CD14-positive monocyte (primary cell): ENCODE measurements around the gene ACYP2. TPM values are rescaled to one million over a fixed set of nuclear protein-coding genes. Genes with fewer than 3 reads are reported as not detected.

Experiments
- DNase-seq, 3 donors: peaks; one replicate each; pipeline ENCODE4 v3.0.0-alpha.2; 2011 to 2022
- H2AFZ ChIP-seq: 2 replicates; pipeline ENCODE4 v1.6.0; 2012; ENCODE audit warnings: mild to moderate bottlenecking, low read depth, low read length, inconsistent platforms; ENCODE audit not compliant: insufficient read depth, poor library complexity, severe bottlenecking
- H3K27ac ChIP-seq, 2 donors: 1 replicate in 1 of 2; 2 replicates in 1 of 2; pipeline ENCODE4 v1.5.1; 2012 to 2013; ENCODE audit warnings: low read length in 2 of 2, control low read depth in 1 of 2, inconsistent platforms in 1 of 2, low read depth in 1 of 2, mild to moderate bottlenecking in 1 of 2
- H3K27me3 ChIP-seq, 2 donors: one replicate each; pipeline versions ENCODE4 v1.6.0 to v1.6.1; 2011 to 2013; ENCODE audit warnings: low read length in 2 of 2; ENCODE audit not compliant: control insufficient read depth in 2 of 2, insufficient read depth in 2 of 2
- H3K36me3 ChIP-seq, 2 donors: replicated peaks in 1 of 2; 1 replicate in 1 of 2; 2 replicates in 1 of 2; pipeline versions ENCODE4 v1.5.1 to v1.6.1; 2012 to 2013; ENCODE audit warnings: low read length in 2 of 2, control low read depth in 1 of 2, inconsistent platforms in 1 of 2, mild to moderate bottlenecking in 1 of 2; ENCODE audit not compliant: insufficient read depth in 2 of 2, control insufficient read depth in 1 of 2
- H3K4me1 ChIP-seq, 2 donors: 1 replicate in 1 of 2; 2 replicates in 1 of 2; pipeline versions ENCODE4 v1.5.1 to v1.6.1; 2012 to 2013; ENCODE audit warnings: low read length in 2 of 2, control low read depth in 1 of 2, inconsistent platforms in 1 of 2, mild to moderate bottlenecking in 1 of 2, moderate library complexity in 1 of 2; ENCODE audit not compliant: insufficient read depth in 2 of 2, control insufficient read depth in 1 of 2
- H3K4me2 ChIP-seq: replicated peaks from 2 replicates; pipeline ENCODE3; 2012; ENCODE audit warnings: low read length, moderate library complexity, mild to moderate bottlenecking; ENCODE audit not compliant: poor library complexity, severe bottlenecking; ENCODE audit errors: extremely low read depth
- H3K4me3 ChIP-seq, 3 experiments: fragments of 200-600 bp in 1 of 3; sonication (generic) in 1 of 3; replicated peaks in 1 of 3; 1 replicate in 2 of 3; 2 replicates in 1 of 3; pipeline ENCODE4 v1.5.1; 2011 to 2013; ENCODE audit warnings: low read length in 3 of 3, mild to moderate bottlenecking in 3 of 3, control low read depth in 2 of 3, low read depth in 2 of 3, inconsistent platforms in 1 of 3, moderate library complexity in 1 of 3
- H3K79me2 ChIP-seq: 2 replicates; pipeline ENCODE4 v1.6.0; 2012; ENCODE audit warnings: mild to moderate bottlenecking, control low read depth, inconsistent platforms, low read length, moderate library complexity; ENCODE audit not compliant: insufficient read depth
- H3K9ac ChIP-seq: 2 replicates; pipeline ENCODE4 v1.6.0; 2017; ENCODE audit warnings: low read length, mild to moderate bottlenecking; ENCODE audit not compliant: insufficient read depth, poor library complexity, severe bottlenecking
- H3K9me3 ChIP-seq, 2 donors: replicated peaks in 1 of 2; 1 replicate in 1 of 2; 2 replicates in 1 of 2; pipeline versions ENCODE4 v1.5.1 to v1.6.1; 2012 to 2013; ENCODE audit warnings: low read length in 2 of 2, control low read depth in 1 of 2; ENCODE audit not compliant: control insufficient read depth in 1 of 2, insufficient read depth in 1 of 2
- H4K20me1 ChIP-seq: 2 replicates; pipeline ENCODE4 v1.6.0; 2012; ENCODE audit warnings: mild to moderate bottlenecking, low read length, control low read depth, moderate library complexity; ENCODE audit not compliant: insufficient read depth
- H3K27ac Mint-ChIP-seq, 7 donors: one replicate each; pipeline ENCODE4 v1.8.0; 2020; ENCODE audit warnings: mild to moderate bottlenecking in 7 of 7, mixed read lengths in 7 of 7, moderate library complexity in 6 of 7, inconsistent platforms in 2 of 7
- H3K27me3 Mint-ChIP-seq, 3 donors: one replicate each; pipeline ENCODE4 v1.8.0; 2021 to 2022; ENCODE audit warnings: low read depth in 3 of 3, mild to moderate bottlenecking in 3 of 3, mixed read lengths in 3 of 3, moderate library complexity in 3 of 3, inconsistent platforms in 1 of 3
- H3K36me3 Mint-ChIP-seq, 2 donors: one replicate each; pipeline ENCODE4 v1.8.0; 2020; ENCODE audit warnings: mixed read lengths in 2 of 2, inconsistent platforms in 1 of 2, mild to moderate bottlenecking in 1 of 2
- H3K4me1 Mint-ChIP-seq: one replicate; pipeline ENCODE4 v1.8.0; 2020; ENCODE audit warnings: mild to moderate bottlenecking, mixed read lengths
- H3K4me3 Mint-ChIP-seq, 2 donors: one replicate each; pipeline ENCODE4 v1.8.0; 2020; ENCODE audit warnings: mild to moderate bottlenecking in 2 of 2, mixed read lengths in 2 of 2, moderate library complexity in 1 of 2
- H3K9me3 Mint-ChIP-seq, 7 donors: one replicate each; pipeline ENCODE4 v1.8.0; 2020 to 2022; ENCODE audit warnings: mixed read lengths in 7 of 7, mild to moderate bottlenecking in 6 of 7, moderate library complexity in 6 of 7, inconsistent platforms in 2 of 7
- CTCF ChIP-seq: fragments of 200-600 bp; IDR thresholded peaks from one replicate; pipeline ENCODE4 v1.8.0; 2022; ENCODE audit warnings: antibody characterized with exemption, mild to moderate bottlenecking
- WGBS: methylation state at CpG from one replicate; pipeline ENCODE4 v1.1.5; 2013; ENCODE audit warnings: missing lambda C conversion rate; ENCODE audit not compliant: insufficient coverage; 5-methylcytosine and 5-hydroxymethylcytosine counted together
- intact Hi-C, 2 donors: fragments of 100-400 bp; cut with micrococcal nuclease; formaldehyde crosslinking; loops; one replicate each; pipeline versions ENCODE4 v1.15.0 to v1.15.1; 2023
- polyA plus RNA-seq, 3 donors: library from polyadenylated mRNA; depleted of rRNA in 1 of 3; unstranded in 2 of 3; stranded (reverse) in 1 of 3; fragments of 300-500 nt in 2 of 3; fragments of >200 nt in 1 of 3; fragmentation: Illumina TruSeq in 2 of 3; gene quantifications; 1 replicate in 2 of 3; 2 replicates in 1 of 3; pipeline ENCODE4 v1.2.3, GENCODE V29; 2012 to 2021

The ACYP2 gene
- polyA plus RNA-seq, 3 donors: 6.2 to 10.8 (median 10.3) TPM

DNA sequence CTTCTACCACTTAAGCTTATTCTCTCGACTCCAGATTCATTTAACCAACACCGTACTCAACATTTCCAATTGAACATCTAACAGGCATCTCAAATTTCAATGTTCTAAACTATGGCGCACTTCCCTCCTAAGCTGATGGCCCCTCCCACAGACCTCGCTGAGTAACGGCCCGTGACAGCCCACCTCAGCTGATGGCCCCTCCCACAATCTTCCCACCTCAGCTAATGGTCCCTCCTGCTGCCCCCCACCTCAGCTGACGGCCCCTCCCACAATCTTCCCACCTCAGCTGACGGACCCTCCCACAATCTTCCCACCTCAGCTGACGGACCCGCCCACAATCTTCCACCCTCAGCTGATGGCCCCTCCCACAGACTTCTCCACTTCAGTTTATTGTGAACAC is 197.7 kb downstream of the ACYP2 start:
- no peak overlapping the region for H3K9ac ChIP-seq
- H3K79me2 ChIP-seq: no peaks in the 10 kb centered on the region
- H3K4me3 Mint-ChIP-seq: no peak overlapping the region
- 99% methylated on average over 6 of the region's 10 CpGs for WGBS
- H4K20me1 ChIP-seq: no peaks in the 10 kb centered on the region
- no peak overlapping the region for H2AFZ ChIP-seq
- H3K27ac ChIP-seq: no peak overlapping the region
- H3K27me3 ChIP-seq: no peaks in the 10 kb centered on the region
- intact Hi-C loops: no loop called here
- no peaks in the 10 kb centered on the region for H3K4me1 Mint-ChIP-seq
- H3K27ac Mint-ChIP-seq: no peak overlapping the region
- no peaks in the 10 kb centered on the region for H3K27me3 Mint-ChIP-seq
- no peaks in the 10 kb centered on the region for H3K36me3 Mint-ChIP-seq
- no peak overlapping the region for H3K4me2 ChIP-seq
- no peaks in the 10 kb centered on the region for H3K9me3 ChIP-seq
- no peak for TF ChIP-seq CTCF
- no peak overlapping the region for H3K4me3 ChIP-seq
- DNase-seq: no peak
- no peaks in the 10 kb centered on the region for H3K4me1 ChIP-seq
- H3K9me3 Mint-ChIP-seq: peaks cover 0 to 2% (median 0%) of the 10 kb centered on the region in 7 donors
- H3K36me3 ChIP-seq: no peaks in the 10 kb centered on the region

GRCh38 chr2:54317973-54318372 is 202.6 kb downstream of the ACYP2 start:
- Histone ChIP-seq H3K36me3 (no peaks in the 10 kb centered on the region), H3K9ac (no peak overlapping the region), H3K4me1 (no peaks in the 10 kb centered on the region), H3K9me3 (no peaks in the 10 kb centered on the region), H3K4me3 (no peak overlapping the region), H4K20me1 (no peaks in the 10 kb centered on the region), H3K79me2 (no peaks in the 10 kb centered on the region), H3K27me3 (no peaks in the 10 kb centered on the region), H2AFZ (no peak overlapping the region), H3K4me2 (no peak overlapping the region), H3K27ac (no peak overlapping the region)
- peaks cover 2% of the 10 kb centered on the region in 3 donors for H3K27me3 Mint-ChIP-seq
- H3K36me3 Mint-ChIP-seq: no peaks in the 10 kb centered on the region
- no peaks in the 10 kb centered on the region for H3K4me1 Mint-ChIP-seq
- TF ChIP-seq CTCF: no peak
- intact Hi-C loops: no loop called here
- H3K9me3 Mint-ChIP-seq: peaks cover 0 to 4% (median 2%) of the 10 kb centered on the region in 7 donors
- WGBS: no CpG with 5 or more reads among the region's 2 CpGs
- no peak overlapping the region for H3K4me3 Mint-ChIP-seq
- no peak for DNase-seq
- no peak overlapping the region for H3K27ac Mint-ChIP-seq
